ENCODE results near the gene SKOR1.

The SKOR1 gene

DNA sequence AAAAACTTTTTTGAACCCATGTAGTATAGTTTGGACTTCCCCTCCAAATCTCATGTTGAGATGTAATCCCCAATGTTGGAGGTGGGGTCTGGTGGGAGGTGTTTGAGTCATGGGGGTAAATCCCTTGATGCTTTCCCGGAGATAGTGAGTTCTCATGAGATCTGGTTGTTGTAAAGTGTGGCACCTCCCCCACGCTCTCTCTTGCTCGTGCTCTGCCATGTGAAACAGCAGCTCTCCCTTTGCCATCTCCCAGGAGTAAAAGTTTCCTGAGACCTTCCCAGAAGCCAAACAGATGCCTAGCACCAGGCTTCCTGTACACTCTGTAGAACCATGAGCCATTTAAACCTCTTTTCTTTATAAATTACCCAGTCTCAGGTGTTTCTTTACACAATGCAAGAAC is 30.5 kb downstream of the SKOR1 start:
- no peak for DNase-seq

DNA sequence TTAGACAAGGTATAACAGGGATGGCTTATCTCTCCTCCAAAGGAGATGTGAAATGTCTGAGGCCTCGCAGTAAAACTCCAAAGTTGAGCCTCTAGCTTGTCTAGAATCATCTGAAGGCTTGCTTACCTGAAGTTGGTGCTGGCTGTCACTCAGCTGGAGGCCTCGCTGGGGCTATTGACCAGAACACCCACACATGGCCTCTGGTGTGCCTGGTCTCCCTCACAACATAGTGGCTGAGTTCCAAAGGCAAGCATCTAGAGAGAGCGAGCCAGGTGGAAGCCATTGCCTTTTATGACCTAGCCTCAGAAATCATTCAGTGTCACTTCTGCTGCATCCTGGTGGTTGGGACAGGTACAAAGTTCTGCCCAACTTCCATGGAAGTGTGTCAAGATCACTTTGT is 31.9 kb downstream of the SKOR1 start:
- DNase-seq, result no peak

DNA sequence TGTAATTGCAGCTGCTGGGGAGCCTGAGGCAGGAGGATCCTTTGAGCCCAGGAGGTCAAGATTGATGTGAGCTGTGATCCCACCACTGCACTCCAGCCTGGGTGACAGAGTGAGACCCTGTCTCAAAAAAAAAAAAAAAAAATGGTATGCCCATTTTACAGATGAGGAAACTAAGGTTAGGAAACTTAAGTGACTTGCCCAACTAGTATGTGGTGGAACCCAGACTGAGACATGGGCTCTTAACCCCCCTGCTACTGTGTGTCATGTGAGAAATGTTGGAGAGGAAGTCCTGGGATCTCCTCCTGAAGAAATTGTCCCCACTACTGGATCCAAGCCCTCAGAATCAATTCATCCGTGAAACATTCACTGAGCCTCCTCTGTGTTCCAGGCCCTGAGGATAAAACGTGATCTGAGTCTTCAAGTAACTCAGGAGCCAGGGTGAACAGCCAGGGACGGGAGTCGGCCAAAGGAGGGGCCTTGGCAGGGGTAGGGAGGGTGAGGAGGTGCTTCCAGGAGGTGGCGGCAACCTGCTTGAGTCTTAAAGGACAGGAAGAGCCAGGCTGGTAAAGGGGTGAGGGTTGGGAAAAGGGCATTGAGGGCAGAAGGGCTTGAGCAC is 34.1 kb downstream of the SKOR1 start:
- DNase-seq, result no peak

DNA sequence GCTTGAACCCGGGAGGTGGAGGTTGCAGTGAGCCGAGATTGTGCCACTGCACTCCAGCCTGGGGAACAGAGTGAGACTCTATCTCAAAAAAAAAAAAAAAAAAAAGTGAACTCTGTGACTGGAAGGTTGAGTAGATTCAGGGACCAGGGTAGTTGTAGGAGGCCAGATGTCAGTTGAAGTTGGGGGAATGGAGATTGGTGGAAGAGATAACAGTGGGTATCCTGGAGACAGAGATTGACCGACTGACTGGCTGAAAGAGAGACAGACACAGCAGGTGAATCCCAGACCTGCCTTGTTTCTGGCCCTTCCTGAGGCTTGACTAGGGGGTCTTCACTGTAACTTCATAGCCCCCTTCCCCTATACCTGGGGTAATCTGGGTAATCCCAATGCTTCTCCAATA is 36.7 kb downstream of the SKOR1 start:
- DNase-seq, result no peak

DNA sequence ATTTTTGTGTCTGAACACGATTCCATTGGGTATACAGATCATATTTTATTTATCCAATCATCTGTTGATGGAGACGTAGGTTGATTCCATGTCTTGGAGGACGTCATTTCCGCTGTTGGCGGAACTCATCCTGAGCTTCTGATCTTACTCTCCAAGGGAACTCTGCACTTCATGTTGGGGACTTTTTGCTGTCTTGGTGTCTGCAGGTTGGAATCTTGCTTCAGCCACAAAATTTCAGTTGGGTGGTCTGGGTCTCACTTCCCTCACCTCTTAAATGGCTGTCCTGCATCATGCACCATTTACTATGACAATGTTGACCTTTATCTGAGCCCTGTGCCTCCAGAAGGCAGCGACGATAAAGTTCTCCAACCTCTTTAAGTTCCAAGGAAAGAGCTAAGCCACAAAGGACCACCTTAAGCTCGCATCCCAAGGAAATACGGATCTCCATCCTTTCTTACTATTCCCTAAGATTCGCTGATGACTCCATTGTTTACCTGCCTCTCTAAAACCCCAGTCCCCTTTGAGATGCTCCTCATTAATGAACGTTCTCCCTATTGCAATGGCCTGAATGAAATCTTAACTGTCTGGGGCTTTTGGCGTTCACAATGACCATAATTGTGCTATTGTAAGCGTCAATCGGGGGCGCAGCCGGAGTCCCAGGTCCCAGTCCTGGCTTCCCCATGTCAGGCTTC is 37.6 kb downstream of the SKOR1 start:
- DNase-seq, result no peak

DNA sequence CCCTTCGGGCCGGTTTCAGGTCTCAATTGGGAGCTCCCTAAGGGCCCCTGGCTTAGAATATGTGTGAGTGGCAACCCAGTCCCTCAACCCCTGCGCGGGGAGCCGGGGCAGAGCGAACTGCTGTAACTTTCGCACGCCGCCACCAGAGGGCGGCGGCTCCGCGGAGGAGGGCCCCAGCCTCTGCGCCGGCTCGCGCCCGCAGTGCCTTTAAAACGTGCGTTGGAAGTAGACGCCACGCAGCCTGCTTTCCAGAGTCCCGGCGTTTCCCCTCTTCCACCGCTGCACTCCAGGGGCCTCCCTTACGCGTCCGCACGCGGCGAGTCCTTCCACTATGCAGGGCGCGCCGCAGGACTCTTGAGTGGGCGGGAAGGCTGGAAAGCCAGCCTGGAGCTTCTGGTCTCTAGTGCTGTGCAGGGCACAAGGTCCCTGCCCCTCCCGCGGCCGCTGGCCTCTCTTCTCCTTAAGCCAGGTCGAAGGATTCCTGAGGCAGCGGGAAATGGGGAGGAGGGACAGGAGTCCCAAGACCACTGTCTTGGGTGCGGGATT is 38.2 kb downstream of the SKOR1 start:
- DNase-seq, result no peak

DNA sequence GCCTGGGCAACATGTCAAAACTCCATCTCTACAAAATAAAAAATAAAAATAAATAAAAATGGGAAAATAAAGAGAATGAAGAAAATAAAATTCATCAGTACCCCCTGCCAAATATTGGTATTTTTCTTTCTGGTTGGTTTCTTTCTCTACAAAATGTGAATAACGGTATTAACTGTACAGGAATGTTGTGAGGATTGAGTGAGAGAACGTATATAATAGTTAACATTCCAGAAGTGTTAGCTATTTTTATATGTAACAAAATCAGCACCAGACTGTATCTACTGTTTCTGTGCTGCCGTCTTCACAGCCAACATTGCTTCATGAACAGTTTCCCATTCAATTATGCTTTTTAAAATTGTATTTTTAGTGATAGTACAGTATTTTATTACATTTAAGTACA is 40.0 kb downstream of the SKOR1 start:
- no peak for DNase-seq

DNA sequence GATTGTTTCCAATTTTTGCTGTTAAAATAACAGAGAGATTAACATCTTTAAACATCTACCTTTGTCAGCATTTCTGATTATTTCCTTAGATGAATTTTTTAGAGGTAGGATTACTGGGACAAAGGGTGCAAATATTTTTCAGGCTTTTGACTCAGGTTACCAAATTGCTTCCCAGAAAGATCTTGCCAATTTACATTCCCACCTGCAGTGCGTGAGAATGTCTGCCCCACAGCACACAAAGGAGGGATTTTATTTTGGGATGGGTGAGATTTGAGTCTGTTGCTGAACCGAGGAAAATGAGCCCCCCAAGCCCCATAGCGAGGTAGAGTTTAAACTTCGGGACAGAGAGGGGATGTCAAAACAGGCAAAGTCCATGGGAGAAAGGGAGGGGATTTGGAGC is 40.5 kb downstream of the SKOR1 start:
- DNase-seq, result no peak

DNA sequence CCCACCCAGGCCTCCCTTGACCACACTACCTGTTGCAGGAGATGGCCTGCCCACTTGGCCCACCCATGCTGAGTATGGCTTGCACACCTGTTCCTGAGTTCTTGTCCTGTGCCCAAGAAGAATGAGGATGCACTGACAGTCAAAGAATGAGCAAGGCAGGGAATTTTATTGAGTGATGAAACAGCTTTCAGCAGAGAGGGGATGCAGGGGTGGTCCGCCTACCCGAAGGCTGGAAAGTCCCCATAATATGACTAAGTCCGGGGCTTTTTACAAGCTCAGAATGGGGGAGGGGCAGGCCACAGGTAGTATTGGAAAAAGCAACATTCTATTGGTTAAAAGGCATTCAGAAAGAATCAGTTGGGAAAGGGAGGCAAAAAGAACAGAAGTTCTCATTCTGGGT is 44.4 kb downstream of the SKOR1 start:
- DNase-seq, result no peak

DNA sequence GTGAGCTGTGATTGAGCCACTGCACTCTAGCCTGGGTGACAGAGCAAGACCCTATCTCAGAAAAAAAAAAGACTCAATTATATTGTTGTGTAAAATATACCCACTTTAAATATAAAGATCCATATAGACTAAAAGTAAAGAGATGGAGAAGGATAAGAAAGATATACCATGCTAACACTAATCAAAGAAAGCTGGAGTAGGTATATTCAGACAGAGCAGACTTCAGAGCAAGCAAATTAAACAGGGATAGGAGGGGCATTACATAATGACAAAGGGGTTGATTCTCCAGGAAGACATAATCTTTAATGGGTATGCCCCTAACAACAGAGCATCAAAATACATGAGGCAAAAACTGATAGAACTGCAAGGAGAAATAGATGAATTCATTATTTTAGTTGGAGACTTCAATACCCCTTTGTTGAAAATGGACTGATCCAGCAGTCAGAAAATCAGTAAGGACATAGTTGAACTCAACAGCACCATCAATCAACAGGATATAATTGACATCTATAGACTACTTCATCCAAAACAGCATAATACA is 45.6 kb downstream of the SKOR1 start:
- no peak for DNase-seq

DNA sequence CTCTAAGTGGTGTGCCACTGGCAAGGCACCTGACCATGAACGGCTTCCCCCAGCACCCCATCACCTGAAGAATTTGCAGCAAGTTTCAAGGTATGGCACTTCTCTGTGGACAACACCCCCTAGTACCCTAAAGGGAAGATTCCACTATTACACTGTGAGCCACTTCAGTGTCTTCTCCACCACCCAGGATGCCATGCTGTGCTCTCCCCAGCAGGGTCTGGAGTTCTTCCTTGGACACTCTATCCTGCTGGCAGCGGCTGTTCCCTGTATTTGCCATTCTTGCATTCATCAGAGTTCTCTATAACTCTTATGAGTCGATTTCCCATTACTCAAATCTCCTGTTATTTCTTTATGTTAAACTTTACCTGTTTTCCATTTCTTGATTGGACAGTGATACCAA is 48.5 kb downstream of the SKOR1 start:
- no peak for DNase-seq

DNA sequence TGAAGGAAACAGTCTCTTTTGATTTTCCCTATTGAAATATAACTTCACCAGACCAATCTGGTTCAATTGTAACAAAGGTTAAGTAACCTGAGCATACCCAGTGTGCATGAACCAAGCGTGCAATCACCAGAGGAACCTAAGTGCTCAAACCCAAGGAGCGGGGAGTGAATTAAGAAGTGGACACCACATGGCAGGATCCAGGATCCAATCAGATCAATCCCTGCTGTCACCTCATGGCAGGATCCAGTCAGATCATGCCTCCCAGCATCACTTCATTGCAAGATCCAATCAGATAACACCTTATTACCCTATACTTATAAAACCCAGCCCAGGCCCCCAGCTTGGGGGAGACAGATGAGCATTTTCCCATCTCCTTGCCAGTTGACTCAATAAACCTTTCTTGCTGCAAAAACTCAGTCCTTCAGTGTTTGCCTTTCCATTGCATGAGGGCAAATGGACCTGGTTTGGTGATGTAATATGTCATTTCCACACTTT is 53.5 kb downstream of the SKOR1 start:
- DNase-seq, result no peak

DNA sequence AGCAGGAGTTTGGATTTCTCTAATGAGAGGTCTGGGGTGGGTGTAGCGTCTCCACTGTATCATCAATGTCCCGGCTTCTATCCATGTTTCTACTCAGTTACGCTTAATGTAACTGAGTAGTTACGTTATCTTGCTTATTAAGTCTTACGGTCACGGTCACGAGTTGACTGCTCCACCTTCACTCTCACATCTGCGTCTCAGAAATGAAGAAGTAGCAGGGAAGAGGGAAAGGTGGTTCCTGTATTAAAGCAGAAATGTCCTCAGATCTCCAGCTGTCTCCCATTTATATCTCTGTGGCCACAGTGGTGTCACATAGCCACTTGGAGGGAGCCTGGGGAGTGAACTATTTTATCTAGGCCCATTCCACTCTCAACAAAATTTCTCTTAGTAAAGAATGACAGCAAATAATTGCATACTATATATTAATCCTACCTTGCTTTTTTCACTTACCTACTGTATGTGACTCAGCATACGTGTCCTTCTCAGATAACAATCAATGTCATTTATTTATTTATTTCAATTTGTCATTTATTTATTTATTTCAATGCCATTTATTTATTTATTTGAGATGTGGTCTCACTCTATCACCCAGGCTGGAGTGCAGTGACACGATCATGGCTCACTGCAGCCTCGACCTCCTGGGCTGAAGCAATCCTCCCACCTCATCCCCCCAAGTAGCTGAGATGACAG is 54.3 kb downstream of the SKOR1 start:
- DNase-seq, result no peak

DNA sequence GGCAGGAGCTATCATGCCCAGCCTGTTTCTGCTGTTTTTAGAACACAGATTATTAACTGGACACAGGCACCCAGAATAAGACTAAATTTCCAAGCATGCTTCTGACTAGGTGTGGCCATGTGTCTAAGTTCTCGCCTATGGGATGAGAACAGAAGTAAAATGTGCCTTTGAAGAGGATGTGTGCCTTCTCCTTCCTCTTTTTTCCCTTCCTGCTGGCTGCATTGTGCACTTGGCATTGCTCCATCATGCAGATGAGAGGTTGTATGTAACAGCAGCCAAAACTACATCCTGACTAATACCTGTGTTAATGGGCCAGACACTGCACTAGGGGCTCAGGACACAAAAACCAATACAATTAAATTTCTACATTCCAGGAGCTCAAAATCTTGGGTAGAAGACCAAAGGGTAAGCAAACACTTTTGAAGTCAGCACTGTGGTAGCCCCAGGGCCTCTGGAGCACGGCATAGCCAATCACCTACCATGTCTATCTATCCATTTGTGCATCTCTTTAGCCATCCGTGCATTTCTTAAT is 55.4 kb downstream of the SKOR1 start:
- DNase-seq, result no peak

DNA sequence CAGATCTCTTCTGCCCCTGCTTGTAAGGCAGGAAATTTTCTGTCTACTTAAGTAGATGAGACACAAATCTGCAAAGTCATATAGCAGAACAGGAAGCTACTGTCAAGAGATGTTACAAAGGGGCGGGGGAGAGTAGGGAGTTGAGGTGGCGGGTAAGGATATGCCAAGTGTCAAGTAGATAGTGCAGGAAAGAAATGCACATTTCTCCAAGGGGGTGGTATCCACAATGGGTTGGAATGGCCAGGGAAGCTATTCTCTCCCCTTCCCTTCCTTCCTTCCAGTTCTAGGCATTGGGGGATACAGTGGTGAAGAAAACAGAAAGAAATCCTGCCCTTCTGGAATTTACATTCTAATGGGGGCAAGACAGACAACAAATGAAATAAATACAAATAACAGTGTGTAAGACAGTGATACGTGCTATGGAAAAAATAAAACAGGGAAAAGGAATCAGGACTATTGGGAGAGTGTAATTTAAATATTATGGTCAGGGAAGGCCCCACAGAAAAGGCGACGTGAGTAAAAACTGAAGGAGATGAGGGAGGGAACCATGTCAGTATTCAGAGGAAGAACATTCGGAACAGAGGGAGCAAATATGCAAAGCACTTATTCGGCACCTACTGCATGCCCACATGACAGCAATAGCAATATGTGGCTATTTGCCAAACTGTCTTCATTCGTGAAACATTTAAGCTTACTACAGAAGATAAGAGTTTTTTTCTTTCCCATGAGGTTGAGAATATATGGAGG is 57.4 kb downstream of the SKOR1 start:
- no peak for DNase-seq

DNA sequence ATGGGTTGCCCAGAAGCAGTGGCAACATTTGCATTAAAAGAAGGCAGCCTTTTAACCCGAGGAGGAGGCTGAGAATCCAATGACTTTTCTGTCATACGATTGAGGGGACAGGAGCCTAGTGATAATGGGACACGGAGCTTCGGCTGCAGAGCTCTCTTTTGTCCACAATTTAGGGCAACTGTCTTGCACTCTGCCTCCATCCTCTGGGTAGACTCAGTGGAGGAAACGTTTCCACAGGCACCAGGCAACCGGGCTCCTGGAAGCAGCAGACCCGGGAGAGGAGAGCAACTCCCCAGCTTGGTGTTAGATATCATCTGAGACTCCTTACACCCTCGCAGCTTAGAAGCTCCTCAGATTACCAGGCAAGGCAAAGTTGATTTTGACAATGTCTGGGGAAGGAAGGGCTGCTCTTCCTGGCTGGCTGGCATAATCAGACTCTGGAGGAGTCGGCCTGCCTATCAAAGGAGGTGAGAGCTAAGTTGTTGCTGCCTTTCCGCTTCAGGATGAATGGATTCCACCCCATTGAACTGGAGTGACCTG is 58.0 kb downstream of the SKOR1 start:
- no peak for DNase-seq

DNA sequence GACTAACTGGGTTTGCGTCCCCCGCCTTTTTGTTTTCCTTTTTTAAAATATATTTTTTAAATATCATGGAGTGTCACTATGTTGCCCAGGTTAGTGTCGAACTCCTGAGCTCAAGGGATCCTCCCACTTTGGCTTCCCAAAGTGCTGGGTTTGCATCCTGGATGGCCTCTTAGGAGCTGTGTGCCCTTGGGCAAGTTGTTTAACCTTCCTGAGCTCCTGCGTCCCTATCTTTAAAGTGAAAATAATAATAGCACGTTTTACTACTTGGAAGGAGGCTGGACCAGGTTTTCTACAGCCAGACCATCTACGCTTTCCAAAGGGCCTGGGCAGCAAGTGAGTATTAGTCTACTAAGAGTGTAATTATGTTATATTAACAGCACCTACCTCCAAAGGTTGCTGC is 58.7 kb downstream of the SKOR1 start:
- no peak for DNase-seq

Measured in NCI-H187 treated with DMSO at 0.1 percent for 48 hours (cell line).